HEK293 (cell line): ENCODE measurements around the gene GLG1.
"Not testable (repeated sequence)": the region's sequence is repeated elsewhere in the genome, so short reads cannot be mapped to it uniquely, and the experiment has no call there.

Source experiments
- CTCF ChIA-PET: fragments of 350-600 bp; formaldehyde crosslinking; extraction: SDS; loops from one replicate; lab custom pipeline; 2021; ENCODE audit warnings: antibody characterized with exemption; lab: Yijun Ruan, JAX
- POLR2A ChIA-PET: fragments of 300-600 bp; formaldehyde crosslinking; extraction: SDS; loops from one replicate; lab custom pipeline; 2020; ENCODE audit warnings: antibody characterized with exemption, inconsistent platforms; lab: Yijun Ruan, JAX
- H3K27ac ChIP-seq: fragments of 200-500 bp; sonication (Bioruptor generic); 2 replicates; pipeline ENCODE4 v1.5.1; 2014; ENCODE audit warnings: low read depth, low read length, control low read depth, inconsistent platforms; ENCODE audit errors: extremely low read depth
- H3K36me3 ChIP-seq, 2 experiments: fragments of 200-500 bp in 1 of 2; sonication (Bioruptor generic) in 1 of 2; 1 replicate in 1 of 2; 2 replicates in 1 of 2; pipeline ENCODE4 v1.5.1; 2014 to 2017; ENCODE audit warnings: inconsistent platforms in 2 of 2, low read length in 2 of 2; ENCODE audit not compliant: control insufficient read depth in 2 of 2, insufficient read depth in 1 of 2
- H3K4me1 ChIP-seq: fragments of 200-500 bp; sonication (Bioruptor generic); 2 replicates; pipeline ENCODE4 v1.5.1; 2014; ENCODE audit warnings: mild to moderate bottlenecking, low read length, inconsistent platforms; ENCODE audit not compliant: control insufficient read depth, insufficient read depth
- H3K4me3 ChIP-seq: 2 replicates; pipeline ENCODE4 v1.5.1; 2011; ENCODE audit warnings: low read depth, mild to moderate bottlenecking, control low read depth, low read length, moderate library complexity
- H3K9me3 ChIP-seq: fragments of 200-500 bp; sonication (Bioruptor generic); 2 replicates; pipeline ENCODE4 v1.5.1; 2014; ENCODE audit warnings: low read depth, low read length, inconsistent platforms; ENCODE audit not compliant: control insufficient read depth, insufficient read depth
- KLF10 ChIP-seq: fragments of 450-650 bp; IDR thresholded peaks from 2 replicates; pipeline ENCODE4 v1.5.1; 2018; ENCODE audit warnings: missing biosample characterization, mild to moderate bottlenecking, missing genetic modification characterization
- OVOL3 ChIP-seq: fragments of 450-650 bp; formaldehyde crosslinking; IDR thresholded peaks from 2 replicates; pipeline ENCODE4 v1.5.1; 2016; ENCODE audit warnings: missing biosample characterization, missing genetic modification characterization
- ZBTB17 ChIP-seq: fragments of 450-650 bp; formaldehyde crosslinking; IDR thresholded peaks from 2 replicates; pipeline ENCODE4 v1.5.1; 2016; ENCODE audit warnings: missing biosample characterization, missing genetic modification characterization
- ZNF10 ChIP-seq: fragments of 450-650 bp; formaldehyde crosslinking; IDR thresholded peaks from 2 replicates; pipeline ENCODE4 v1.5.1; 2017; ENCODE audit warnings: missing biosample characterization, missing genetic modification characterization
- ZNF2 ChIP-seq: fragments of 450-650 bp; formaldehyde crosslinking; IDR thresholded peaks from 2 replicates; pipeline ENCODE4 v1.5.1; 2016; ENCODE audit warnings: missing biosample characterization, missing genetic modification characterization
- ZNF202 ChIP-seq: fragments of 450-650 bp; formaldehyde crosslinking; IDR thresholded peaks from 2 replicates; pipeline ENCODE4 v1.5.1; 2016; ENCODE audit warnings: missing biosample characterization, missing genetic modification characterization, borderline replicate concordance
- ZNF341 ChIP-seq: fragments of 450-650 bp; formaldehyde crosslinking; IDR thresholded peaks from 2 replicates; pipeline ENCODE4; 2016; ENCODE audit warnings: low read depth, missing biosample characterization, missing genetic modification characterization
- ZNF514 ChIP-seq: fragments of 450-650 bp; formaldehyde crosslinking; IDR thresholded peaks from 2 replicates; pipeline ENCODE4 v1.5.1; 2016; ENCODE audit warnings: missing biosample characterization, missing genetic modification characterization
- ZNF530 ChIP-seq: fragments of 450-650 bp; formaldehyde crosslinking; IDR thresholded peaks from 2 replicates; pipeline ENCODE4 v1.5.1; 2016; ENCODE audit warnings: low read depth, missing biosample characterization, missing genetic modification characterization
- ZNF654 ChIP-seq: fragments of 450-650 bp; formaldehyde crosslinking; IDR thresholded peaks from 2 replicates; pipeline ENCODE4 v1.5.1; 2016; ENCODE audit warnings: low read depth, missing biosample characterization, missing genetic modification characterization
- ZNF785 ChIP-seq: fragments of 450-650 bp; formaldehyde crosslinking; IDR thresholded peaks from 2 replicates; pipeline ENCODE4 v1.5.1; 2016; ENCODE audit warnings: missing biosample characterization, missing genetic modification characterization
- ZSCAN16 ChIP-seq: fragments of 450-650 bp; formaldehyde crosslinking; IDR thresholded peaks from 2 replicates; pipeline ENCODE4 v1.5.1; 2016; ENCODE audit warnings: missing biosample characterization, missing genetic modification characterization
- TF ChIP-seq, protein P1 (sequence below): fragments of 450-650 bp; formaldehyde crosslinking; IDR thresholded peaks from 2 replicates; pipeline ENCODE4 v1.5.1; 2016; ENCODE audit warnings: missing biosample characterization, missing genetic modification characterization

GLG1 gene

DNA sequence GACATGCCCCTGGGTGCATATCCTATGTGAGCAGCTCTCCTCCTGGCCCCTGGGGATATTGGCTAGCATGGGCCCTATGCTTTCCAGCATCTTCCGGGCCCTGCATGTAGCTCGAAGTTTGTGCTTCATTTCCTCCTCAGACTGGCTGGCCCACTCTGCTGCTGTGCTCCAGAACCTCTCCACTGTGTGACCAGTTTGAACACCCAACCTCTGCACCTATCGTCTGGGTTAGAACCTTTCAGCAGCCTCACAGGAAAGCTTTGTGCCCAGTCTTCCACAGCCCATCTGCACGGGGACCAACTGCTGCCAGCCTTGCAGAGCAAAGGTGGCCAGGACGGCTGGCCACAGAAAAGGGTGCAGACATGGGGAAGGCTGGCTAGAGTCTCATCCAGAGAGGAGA is 175.4 kb downstream of the GLG1 start:
- Histone ChIP-seq H3K36me3 (no peaks in the 10 kb centered on the region), H3K4me3 (no peak overlapping the region), H3K9me3 (no peaks in the 10 kb centered on the region), H3K27ac (no peak overlapping the region), H3K4me1 (no peaks in the 10 kb centered on the region)
- ChIA-PET POLR2A (no interaction called here), CTCF (interaction anchor here (1.0 to 1.1 kb wide), 2 partner anchors 122 to 127 kb away, joined by 3 to 4 read pairs; no protein-coding TSS in a partner anchor)
- TF ChIP-seq ZNF202 (tag by site-specific recombination) (no peak), ZNF341 (tag by site-specific recombination) (no peak), ZNF530 (no peak), ZNF514 (no peak), ZNF785 (tag by site-specific recombination) (no peak), OVOL3 (tag by site-specific recombination) (no peak)

DNA sequence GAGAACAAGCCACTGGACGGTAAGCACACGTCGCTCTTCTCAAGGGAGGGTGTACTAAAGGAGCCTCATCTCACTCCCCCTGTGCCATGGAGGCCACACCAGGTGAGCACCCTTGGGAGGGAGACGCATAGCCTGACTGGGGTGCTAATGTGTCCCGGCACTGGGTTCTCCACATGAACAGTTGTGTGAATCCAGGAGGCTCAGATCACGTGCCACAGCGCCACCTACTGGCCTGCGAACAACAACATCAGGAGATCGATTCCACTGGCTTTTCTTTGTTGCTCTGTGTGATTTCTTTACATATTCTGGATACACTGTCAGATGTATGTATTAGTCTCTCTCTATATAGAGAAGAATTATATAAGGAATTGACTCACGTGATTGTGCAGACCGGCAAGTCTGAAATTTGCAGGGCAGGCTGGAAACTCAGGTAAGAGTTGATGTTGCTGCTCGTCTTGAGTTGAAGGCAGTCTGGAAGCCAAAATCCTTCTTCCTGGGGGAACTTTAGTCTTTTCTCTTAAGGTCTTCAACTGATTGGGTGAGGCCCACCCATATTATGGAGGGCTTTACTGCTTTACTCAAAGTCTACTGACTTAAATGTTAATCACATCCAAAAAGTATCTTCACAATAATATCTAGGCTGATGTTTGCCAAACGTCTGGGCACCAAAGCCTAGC is 176.7 kb downstream of the GLG1 start:
- POLR2A ChIA-PET, H3K9me3 ChIP-seq, H3K4me1 ChIP-seq, H3K4me3 ChIP-seq, H3K27ac ChIP-seq, H3K36me3 ChIP-seq: not testable (repeated sequence)
- TF ChIP-seq ZBTB17 (tag by site-specific recombination) (0 out of 2 replicates have a peak, but pooled peaks have one; percentile 39), ZNF10 (tag by site-specific recombination) (peak; percentile 99), ZNF654 (peak; percentile 79), ZSCAN16 (tag by site-specific recombination) (peak; percentile 89), ZNF2 (0 out of 2 replicates have a peak, but pooled peaks have one; percentile 41), KLF10 (tag by site-specific recombination) (0 out of 2 replicates have a peak, but pooled peaks have one; percentile 17)
- TF ChIP-seq, protein P1, sequence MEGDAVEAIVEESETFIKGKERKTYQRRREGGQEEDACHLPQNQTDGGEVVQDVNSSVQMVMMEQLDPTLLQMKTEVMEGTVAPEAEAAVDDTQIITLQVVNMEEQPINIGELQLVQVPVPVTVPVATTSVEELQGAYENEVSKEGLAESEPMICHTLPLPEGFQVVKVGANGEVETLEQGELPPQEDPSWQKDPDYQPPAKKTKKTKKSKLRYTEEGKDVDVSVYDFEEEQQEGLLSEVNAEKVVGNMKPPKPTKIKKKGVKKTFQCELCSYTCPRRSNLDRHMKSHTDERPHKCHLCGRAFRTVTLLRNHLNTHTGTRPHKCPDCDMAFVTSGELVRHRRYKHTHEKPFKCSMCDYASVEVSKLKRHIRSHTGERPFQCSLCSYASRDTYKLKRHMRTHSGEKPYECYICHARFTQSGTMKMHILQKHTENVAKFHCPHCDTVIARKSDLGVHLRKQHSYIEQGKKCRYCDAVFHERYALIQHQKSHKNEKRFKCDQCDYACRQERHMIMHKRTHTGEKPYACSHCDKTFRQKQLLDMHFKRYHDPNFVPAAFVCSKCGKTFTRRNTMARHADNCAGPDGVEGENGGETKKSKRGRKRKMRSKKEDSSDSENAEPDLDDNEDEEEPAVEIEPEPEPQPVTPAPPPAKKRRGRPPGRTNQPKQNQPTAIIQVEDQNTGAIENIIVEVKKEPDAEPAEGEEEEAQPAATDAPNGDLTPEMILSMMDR (tag by site-specific recombination), result peak; percentile 58; the same call in 1 of the 2 replicates
- CTCF ChIA-PET, result interaction anchor here (1.1 kb wide), 1 partner anchor 126 kb away, joined by 4 read pairs; no protein-coding TSS in a partner anchor

DNA sequence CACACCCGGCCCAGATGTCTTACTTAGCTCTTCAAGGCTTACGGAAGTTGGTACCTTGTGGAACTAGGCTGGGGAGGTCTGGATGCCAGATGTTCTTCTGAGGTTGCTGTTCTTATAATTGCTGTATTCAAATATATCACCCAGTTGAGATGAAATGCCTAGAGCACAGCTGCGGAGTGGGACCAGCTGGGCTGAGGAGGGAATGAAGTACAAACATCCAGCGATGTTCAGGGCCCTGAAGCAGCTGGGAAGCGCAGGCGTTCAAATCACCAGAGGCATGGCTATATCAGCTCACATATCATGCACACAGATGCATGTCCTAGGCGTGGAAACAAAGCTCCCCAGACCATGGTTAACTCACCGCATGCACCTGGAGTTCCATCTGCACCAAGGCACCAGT is 178.4 kb downstream of the GLG1 start:
- H3K36me3 ChIP-seq, H3K4me3 ChIP-seq, POLR2A ChIA-PET, H3K4me1 ChIP-seq, H3K27ac ChIP-seq, H3K9me3 ChIP-seq, CTCF ChIA-PET: not testable (repeated sequence)

DNA sequence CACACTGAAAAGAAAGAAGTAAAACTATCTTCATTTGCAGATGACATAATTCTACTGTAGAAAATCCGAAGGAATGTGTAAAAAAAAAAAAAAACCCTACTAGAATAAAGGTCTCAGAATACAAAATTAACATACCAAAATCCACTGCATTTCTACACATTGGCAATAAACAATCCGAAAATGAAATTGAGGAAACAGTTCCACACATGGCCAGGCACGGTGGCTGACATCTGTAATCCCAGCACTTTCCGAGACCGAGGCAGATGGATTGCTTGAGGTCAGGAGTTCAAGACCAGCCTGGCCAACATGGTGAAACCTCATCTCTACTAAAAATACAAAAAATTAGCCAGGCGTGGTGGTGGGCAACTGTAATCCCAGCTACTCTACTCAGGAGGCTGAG is 181.2 kb downstream of the GLG1 start:
- H3K4me1 ChIP-seq, H3K4me3 ChIP-seq, CTCF ChIA-PET, H3K27ac ChIP-seq, POLR2A ChIA-PET, H3K9me3 ChIP-seq, H3K36me3 ChIP-seq: not testable (repeated sequence)

DNA sequence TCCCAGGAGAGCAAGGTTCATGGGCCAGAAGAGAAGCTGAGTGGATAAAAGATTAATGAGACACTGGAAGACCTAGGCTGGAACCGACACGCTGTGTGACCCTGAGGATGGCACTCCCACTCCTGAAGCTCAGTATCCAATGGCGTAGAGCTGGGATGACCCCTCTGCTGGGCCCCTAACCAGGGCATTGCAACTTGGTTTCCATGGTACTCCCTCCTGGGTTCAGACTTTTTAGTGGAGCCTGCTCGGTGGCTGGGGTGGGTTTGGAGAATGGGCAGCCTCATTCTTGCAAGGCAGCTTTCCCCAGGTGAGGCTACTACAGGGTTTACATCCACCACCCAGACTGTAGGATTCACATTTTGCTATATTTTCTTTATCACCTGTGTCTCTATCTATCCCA is 183.2 kb downstream of the GLG1 start:
- H3K4me1 ChIP-seq, H3K36me3 ChIP-seq, H3K4me3 ChIP-seq, H3K9me3 ChIP-seq, H3K27ac ChIP-seq: not testable (repeated sequence)
- CTCF ChIA-PET, result interaction anchor here (0.6 kb wide), 2 partner anchors 26 to 225 kb away, joined by 3 read pairs; no protein-coding TSS in a partner anchor
- POLR2A ChIA-PET, result interaction anchor here (0.6 kb wide), 1 partner anchor 100 kb away, joined by 7 read pairs; no protein-coding TSS in a partner anchor

DNA sequence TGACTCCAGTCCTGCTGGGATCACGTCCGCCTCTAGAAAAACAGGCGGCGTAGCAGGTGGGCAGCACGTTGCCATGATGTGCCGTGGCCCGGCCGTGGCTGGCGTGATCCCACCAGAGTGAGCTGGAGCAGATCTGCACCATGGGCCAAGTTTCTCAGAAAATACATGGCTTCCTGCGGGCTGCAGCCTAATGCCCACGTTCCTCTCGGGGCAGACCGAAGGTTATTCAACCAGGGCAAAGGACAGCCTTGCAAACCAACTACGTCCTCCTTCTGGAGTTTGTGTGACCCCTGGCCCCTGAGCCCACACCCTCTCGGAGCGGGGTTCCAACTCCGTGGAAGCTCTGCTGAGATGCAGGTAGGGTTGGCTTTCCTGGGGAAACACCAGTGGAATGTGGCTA is 184.8 kb downstream of the GLG1 start:
- H3K4me1 ChIP-seq, H3K27ac ChIP-seq, H3K4me3 ChIP-seq, H3K36me3 ChIP-seq, H3K9me3 ChIP-seq, CTCF ChIA-PET, POLR2A ChIA-PET: not testable (repeated sequence)

DNA sequence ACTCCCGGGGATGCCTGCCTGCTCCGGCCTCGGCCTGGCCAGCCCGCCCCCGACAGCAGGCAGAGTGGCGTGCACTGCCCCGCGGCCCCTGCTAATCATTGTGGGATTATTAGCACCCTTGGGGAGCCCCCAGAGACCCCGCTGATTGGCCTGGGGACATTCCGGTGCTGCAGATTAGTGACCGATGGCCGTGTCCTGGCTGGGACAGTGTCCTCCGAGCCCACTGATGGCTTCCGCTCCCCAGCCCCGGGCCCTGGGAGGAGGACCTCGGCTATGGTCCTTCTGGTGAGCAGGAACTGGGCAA is 185.5 kb downstream of the GLG1 start:
- H3K27ac ChIP-seq, H3K4me1 ChIP-seq, H3K4me3 ChIP-seq, POLR2A ChIA-PET, H3K9me3 ChIP-seq, CTCF ChIA-PET, H3K36me3 ChIP-seq: not testable (repeated sequence)
